WTC11 (cell line): ENCODE results near the gene ORAI2. TPM values are rescaled to one million over a fixed set of nuclear protein-coding genes. Genes with fewer than 3 reads are reported as not detected.
A peak's percentile ranks its signal among the peaks of the same experiment; 100 is the strongest.

Experiments
- ATAC-seq: fragments of 200-7000 bp; cut with Tn5 transposase; 2 replicates; pipeline ENCODE4 v1.10.0; 2021; ENCODE audit warnings: mild to moderate bottlenecking, moderate library complexity
- CTCF ChIA-PET: fragments of 300-600 bp; sonication (Branson Sonifier 250); formaldehyde crosslinking; loops from one replicate; lab custom pipeline; 2021; ENCODE audit warnings: antibody characterized with exemption; lab: Charles Lee
- POLR2A ChIA-PET: fragments of 350-600 bp; sonication (Branson Sonifier 250); formaldehyde crosslinking; loops from one replicate; lab custom pipeline; 2021; ENCODE audit warnings: antibody characterized with exemption; lab: Charles Lee
- DNase-seq: peaks from one replicate; pipeline ENCODE4 v3.0.0; 2021; ENCODE audit warnings: low spot score
- H3K27ac Mint-ChIP-seq: 2 replicates; pipeline ENCODE4 v1.8.0; 2021; ENCODE audit warnings: mixed read lengths
- H3K27me3 Mint-ChIP-seq: 2 replicates; pipeline ENCODE4 v1.8.0; 2021; ENCODE audit warnings: low read depth, mild to moderate bottlenecking, moderate library complexity, mixed read lengths
- H3K36me3 Mint-ChIP-seq: 2 replicates; pipeline ENCODE4 v1.8.0; 2021; ENCODE audit warnings: mixed read lengths
- H3K4me1 Mint-ChIP-seq: 2 replicates; pipeline ENCODE4 v1.8.0; 2022; ENCODE audit warnings: mixed read lengths
- H3K4me3 Mint-ChIP-seq: 2 replicates; pipeline ENCODE4 v1.8.0; 2021; ENCODE audit warnings: mild to moderate bottlenecking, moderate library complexity, mixed read lengths
- H3K9me3 Mint-ChIP-seq: 2 replicates; pipeline ENCODE4 v1.8.0; 2021; ENCODE audit warnings: mixed read lengths
- AFF4 ChIP-seq: sonication (generic); formaldehyde crosslinking; IDR thresholded peaks from 2 replicates; pipeline ENCODE4 v1.8.1; 2023; ENCODE audit warnings: mild to moderate bottlenecking, missing genetic modification reagents, borderline replicate concordance
- ATF6 ChIP-seq: sonication (generic); formaldehyde crosslinking; IDR thresholded peaks from 2 replicates; pipeline ENCODE4 v1.8.1; 2023; ENCODE audit warnings: mild to moderate bottlenecking, missing genetic modification reagents
- E2F4 ChIP-seq: sonication (generic); formaldehyde crosslinking; IDR thresholded peaks from 2 replicates; pipeline ENCODE4 v1.8.1; 2022; ENCODE audit warnings: low read depth, mild to moderate bottlenecking, moderate library complexity, missing genetic modification reagents, borderline replicate concordance
- IRF1 ChIP-seq: sonication (generic); formaldehyde crosslinking; IDR thresholded peaks from 2 replicates; pipeline ENCODE4 v1.8.0; 2023; ENCODE audit warnings: missing genetic modification reagents
- MXD4 ChIP-seq: fragments of 250-450 bp; sonication (Bioruptor Pico); IDR thresholded peaks from 2 replicates; pipeline ENCODE4 v1.8.0; 2021; ENCODE audit warnings: mild to moderate bottlenecking, moderate library complexity, borderline replicate concordance
- NFE2L1 ChIP-seq: sonication (generic); formaldehyde crosslinking; IDR thresholded peaks from 2 replicates; pipeline ENCODE4 v1.8.1; 2023; ENCODE audit warnings: missing genetic modification reagents
- SMAD4 ChIP-seq: sonication (generic); formaldehyde crosslinking; IDR thresholded peaks from 2 replicates; pipeline ENCODE4 v1.8.0; 2022; ENCODE audit warnings: mild to moderate bottlenecking, missing genetic modification reagents
- STAT6 ChIP-seq: sonication (generic); formaldehyde crosslinking; conservative IDR thresholded peaks from 2 replicates; pipeline ENCODE4 v1.8.1; 2023; ENCODE audit warnings: mild to moderate bottlenecking, low read depth, missing genetic modification reagents, moderate library complexity
- USF1 ChIP-seq: sonication (generic); formaldehyde crosslinking; IDR thresholded peaks from 2 replicates; pipeline ENCODE4 v1.8.0; 2022; ENCODE audit warnings: mild to moderate bottlenecking, missing genetic modification reagents
- USF2 ChIP-seq: sonication (generic); formaldehyde crosslinking; IDR thresholded peaks from 2 replicates; pipeline ENCODE4 v1.8.1; 2023; ENCODE audit warnings: mild to moderate bottlenecking, missing genetic modification reagents, moderate library complexity
- ZNF219 ChIP-seq: sonication (generic); formaldehyde crosslinking; IDR thresholded peaks from 2 replicates; pipeline ENCODE4 v1.8.0; 2023; ENCODE audit warnings: missing genetic modification reagents, mild to moderate bottlenecking, borderline replicate concordance
- ZNF396 ChIP-seq: fragments of 250-450 bp; sonication (Bioruptor Pico); IDR thresholded peaks from 2 replicates; pipeline ENCODE4 v1.8.0; 2021; ENCODE audit warnings: mild to moderate bottlenecking, moderate library complexity, borderline replicate concordance
- ZNF532 ChIP-seq: fragments of 250-450 bp; sonication (Bioruptor Pico); IDR thresholded peaks from 2 replicates; pipeline ENCODE4 v1.9.0; 2021; ENCODE audit warnings: mild to moderate bottlenecking, borderline replicate concordance
- total RNA-seq: library from RNA; stranded (reverse); gene quantifications from 3 replicates; pipeline ENCODE4 v1.2.3, GENCODE V29; 2021

ORAI2 gene
- total RNA-seq, 1 experiment from 2014 or later, result 22.2 TPM

- ATAC-seq, result peak; percentile 51
- POLR2A ChIA-PET, result no interaction called here
- no peaks in the 10 kb centered on the region for H3K9me3 Mint-ChIP-seq
Measured at GRCh38 chr7:102424129-102424551, 9.2 kb upstream of the ORAI2 start.

More at GRCh38 chr7:102424129-102424551, 9.2 kb upstream of the ORAI2 start:
- Mint-ChIP-seq H3K36me3 (peaks cover 34% of the 10 kb centered on the region), H3K4me1 (peaks cover 12% of the 10 kb centered on the region), H3K27me3 (no peaks in the 10 kb centered on the region), H3K4me3 (no peak overlapping the region), H3K27ac (peak overlapping the region; percentile 82)
- no peak for TF ChIP-seq IRF1
- TF ChIP-seq ZNF219, result no peak
- TF ChIP-seq MXD4 (CRISPR knock-in tag), result no peak
- no peak for TF ChIP-seq ZNF396 (CRISPR knock-in tag)
- no peak for TF ChIP-seq NFE2L1 (CRISPR knock-in tag)
- TF ChIP-seq E2F4 (CRISPR knock-in tag), result no peak
- no peak for TF ChIP-seq ZNF532 (CRISPR knock-in tag)
- no peak for TF ChIP-seq SMAD4
- TF ChIP-seq AFF4 (CRISPR knock-in tag), result no peak
- TF ChIP-seq STAT6 (CRISPR knock-in tag), result no peak
- TF ChIP-seq ATF6 (CRISPR knock-in tag), result no peak
- TF ChIP-seq USF1, result no peak
- TF ChIP-seq USF2 (CRISPR knock-in tag), result no peak
- no peak for DNase-seq
- CTCF ChIA-PET, result interaction anchor here (0.9 kb wide), 1 partner anchor 43 kb away, joined by 3 read pairs; no protein-coding TSS in a partner anchor
